Measurements from ENCODE around the gene DIP2B. TPM values are rescaled to one million over a fixed set of nuclear protein-coding genes. Genes with fewer than 3 reads are reported as not detected.

Gene DIP2B
- total RNA-seq, 1 experiment from 2014 or later: 30.2 TPM

DNA sequence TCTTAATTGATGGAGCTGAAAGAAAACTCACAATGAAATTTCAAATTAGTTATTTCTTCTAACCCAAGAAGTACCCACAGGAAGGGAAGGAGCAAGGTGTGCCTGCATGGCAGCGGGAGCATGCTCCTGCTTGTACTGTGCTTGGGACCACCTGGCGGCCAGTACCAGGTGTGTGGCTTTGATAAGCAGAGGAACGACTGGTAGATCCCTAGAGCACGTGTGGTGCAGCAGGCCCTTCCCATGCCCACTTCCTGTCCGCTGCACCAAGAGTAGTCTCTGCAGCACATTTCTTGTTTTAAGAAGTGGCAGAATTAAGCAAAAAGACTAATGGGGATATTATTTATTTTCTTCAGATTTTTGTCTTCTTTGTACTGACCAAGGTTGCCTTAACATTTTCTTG is 136.8 kb downstream of the DIP2B start:
- TF ChIP-seq SIN3A (IDR thresholded peaks at IDR 0.05; ENCODE audit: borderline replicate concordance, insufficient read depth, low read depth, low read length) (no peak), POLR2AphosphoS5 (IDR thresholded peaks at IDR 0.05; ENCODE audit: low read depth, low read length) (no peak), REST (IDR thresholded peaks at IDR 0.05; ENCODE audit: insufficient read depth in 1 of 2, low read depth in 2 of 2, low read length in 1 of 2) (no peak), CTCF (IDR thresholded peaks at IDR 0.05) (no peak), TCF7L2 (IDR thresholded peaks at IDR 0.05; ENCODE audit: low read depth, low read length) (no peak)
- CTCF ChIA-PET: no interaction called here
- POLR2A ChIA-PET: no interaction called here
- Histone ChIP-seq H3K36me3 (ENCODE audit: control insufficient read depth, insufficient read depth, low read length) (no peaks in the 10 kb centered on the region; the same call in 1 of the 2 replicates), H3K4me1 (ENCODE audit: control insufficient read depth, insufficient read depth, low read length) (peaks cover 6% of the 10 kb centered on the region; the same call in 1 of the 2 replicates), H3K27ac (ENCODE audit: low read length) (no peak overlapping the region), H3K27me3 (ENCODE audit: control insufficient read depth, insufficient read depth, low read length) (no peaks in the 10 kb centered on the region), H3K4me3 (ENCODE audit: low read depth in 2 of 2, low read length in 2 of 2) (no peak overlapping the region), H3K9me3 (ENCODE audit: control insufficient read depth, insufficient read depth, low read depth, low read length) (no peaks in the 10 kb centered on the region)
- ATAC-seq (no peak), DNase-seq (ENCODE audit: low read depth, low spot score) (no peak)
- BruUV-seq (replicated peaks): no TSS peak
- in situ Hi-C loops (cut with HindIII; ENCODE audit: low pct_unique_long_range_greater_than_20kb, low sequenced_read_pairs): no loop called here
- intact Hi-C loops (cut with micrococcal nuclease; ENCODE audit: unreplicated experiment): no loop called here

- Histone ChIP-seq H3K36me3 (ENCODE audit: control insufficient read depth, insufficient read depth, low read length) (no peaks in the 10 kb centered on the region; the same call in 1 of the 2 replicates), H3K27me3 (ENCODE audit: control insufficient read depth, insufficient read depth, low read length) (no peaks in the 10 kb centered on the region), H3K9me3 (ENCODE audit: control insufficient read depth, insufficient read depth, low read depth, low read length) (no peaks in the 10 kb centered on the region), H3K27ac (ENCODE audit: low read length) (no peak overlapping the region), H3K4me3 (ENCODE audit: low read depth in 2 of 2, low read length in 2 of 2) (no peak overlapping the region), H3K4me1 (ENCODE audit: control insufficient read depth, insufficient read depth, low read length) (peaks cover 9% of the 10 kb centered on the region; the same call in 1 of the 2 replicates)
- TF ChIP-seq REST (IDR thresholded peaks at IDR 0.05; ENCODE audit: insufficient read depth in 1 of 2, low read depth in 2 of 2, low read length in 1 of 2) (no peak), TCF7L2 (IDR thresholded peaks at IDR 0.05; ENCODE audit: low read depth, low read length) (no peak), SIN3A (IDR thresholded peaks at IDR 0.05; ENCODE audit: borderline replicate concordance, insufficient read depth, low read depth, low read length) (no peak), POLR2AphosphoS5 (IDR thresholded peaks at IDR 0.05; ENCODE audit: low read depth, low read length) (no peak), CTCF (IDR thresholded peaks at IDR 0.05) (no peak)
- ATAC-seq (no peak), DNase-seq (ENCODE audit: low read depth, low spot score) (no peak)
- BruUV-seq (replicated peaks): no TSS peak
- intact Hi-C loops (cut with micrococcal nuclease; ENCODE audit: unreplicated experiment) (no loop called here), in situ Hi-C loops (cut with HindIII; ENCODE audit: low pct_unique_long_range_greater_than_20kb, low sequenced_read_pairs) (no loop called here)
- POLR2A ChIA-PET: no interaction called here
- CTCF ChIA-PET: no interaction called here
These were observed 137.3 kb downstream of the DIP2B start for GRCh38 chr12:50642035-50642451.

All from Panc1 (cell line).